ELR (cell line): ENCODE measurements around the gene PDE4D.
A peak's percentile ranks its signal among the peaks of the same experiment; 100 is the strongest.

Experiments
- DNase-seq: peaks from one replicate; pipeline ENCODE4 v3.0.0-alpha.2; 2015; ENCODE audit warnings: low read depth

PDE4D gene

GRCh38 chr5:59206132-59206581 lies 687.4 kb downstream of the PDE4D start:
- peak; percentile 76 for DNase-seq

- DNase-seq, result no peak
These were observed 689.2 kb downstream of the PDE4D start for GRCh38 chr5:59204114-59204897.

- DNase-seq, result no peak
These were observed 693.7 kb downstream of the PDE4D start for GRCh38 chr5:59199868-59200267.

- no peak for DNase-seq
These were observed 694.7 kb downstream of the PDE4D start for GRCh38 chr5:59198832-59199231.

GRCh38 chr5:59198365-59198764 lies 695.2 kb downstream of the PDE4D start:
- DNase-seq, result no peak

GRCh38 chr5:59197911-59198310 lies 695.6 kb downstream of the PDE4D start:
- no peak for DNase-seq

GRCh38 chr5:59193616-59194319 lies 699.8 kb downstream of the PDE4D start:
- DNase-seq, result peak; percentile 97

GRCh38 chr5:59190746-59191145 lies 702.8 kb downstream of the PDE4D start:
- DNase-seq, result peak; percentile 39

- no peak for DNase-seq
These were observed 703.9 kb downstream of the PDE4D start for GRCh38 chr5:59189472-59190244.

- DNase-seq, result peak; percentile 82
These were observed 704.9 kb downstream of the PDE4D start for GRCh38 chr5:59188419-59189225.

- DNase-seq, result peak; percentile 68
These were observed 705.7 kb downstream of the PDE4D start for GRCh38 chr5:59187857-59188256.

- DNase-seq, result no peak
These were observed 706.9 kb downstream of the PDE4D start for GRCh38 chr5:59186623-59187022.

- DNase-seq, result no peak
These were observed 707.7 kb downstream of the PDE4D start for GRCh38 chr5:59185757-59186385.

- DNase-seq, result no peak
These were observed 708.8 kb downstream of the PDE4D start for GRCh38 chr5:59184769-59185168.

GRCh38 chr5:59182760-59183159 lies 710.8 kb downstream of the PDE4D start:
- DNase-seq, result no peak

- no peak for DNase-seq
These were observed 713.0 kb downstream of the PDE4D start for GRCh38 chr5:59180515-59180914.

- no peak for DNase-seq
These were observed 713.8 kb downstream of the PDE4D start for GRCh38 chr5:59179704-59180103.

GRCh38 chr5:59178482-59178881 lies 715.0 kb downstream of the PDE4D start:
- no peak for DNase-seq

- no peak for DNase-seq
These were observed 715.5 kb downstream of the PDE4D start for GRCh38 chr5:59178071-59178470.

GRCh38 chr5:59177644-59178043 lies 715.9 kb downstream of the PDE4D start:
- no peak for DNase-seq

GRCh38 chr5:59174248-59174844 lies 719.2 kb downstream of the PDE4D start:
- peak; percentile 84 for DNase-seq
